ENCODE results near the gene CENPP.

The CENPP gene

GRCh38 chr9:92644278-92644677 lies 318.5 kb downstream of the CENPP start:
- no peak overlapping the region for H3K27ac ChIP-seq
- TF ChIP-seq CTCF (IDR thresholded peaks at IDR 0.05) = no peak
- no peaks in the 10 kb centered on the region for H3K9me3 ChIP-seq (ENCODE audit: control insufficient read depth, low read length)
- no peak overlapping the region for H2AFZ ChIP-seq
- H3K9ac ChIP-seq = no peak overlapping the region
- no peaks in the 10 kb centered on the region for H3K36me3 ChIP-seq (ENCODE audit: control insufficient read depth, insufficient read depth, low read length)
- no peaks in the 10 kb centered on the region for H3K27me3 ChIP-seq (ENCODE audit: control insufficient read depth, insufficient read depth, low read length)
- H3K79me2 ChIP-seq = peaks cover 6% of the 10 kb centered on the region
- H3K4me3 ChIP-seq (ENCODE audit: low read depth, low read length) = no peak overlapping the region
- H3K4me1 ChIP-seq = no peaks in the 10 kb centered on the region
- no peak overlapping the region for H3K4me2 ChIP-seq (ENCODE audit: low read length)

- no peak overlapping the region for H3K4me3 ChIP-seq (ENCODE audit: low read depth, low read length)
- no peaks in the 10 kb centered on the region for H3K4me1 ChIP-seq
- H3K27me3 ChIP-seq (ENCODE audit: control insufficient read depth, insufficient read depth, low read length) = no peaks in the 10 kb centered on the region
- no peak overlapping the region for H3K9ac ChIP-seq
- no peak overlapping the region for H2AFZ ChIP-seq
- peaks cover 6% of the 10 kb centered on the region for H3K79me2 ChIP-seq
- H3K4me2 ChIP-seq (ENCODE audit: low read length) = no peak overlapping the region
- no peak overlapping the region for H3K27ac ChIP-seq
- H3K36me3 ChIP-seq (ENCODE audit: control insufficient read depth, insufficient read depth, low read length) = no peaks in the 10 kb centered on the region
- no peaks in the 10 kb centered on the region for H3K9me3 ChIP-seq (ENCODE audit: control insufficient read depth, low read length)
- TF ChIP-seq CTCF (IDR thresholded peaks at IDR 0.05) = no peak
Observed at GRCh38 chr9:92645041-92645440, 319.3 kb downstream of the CENPP start.

- Histone ChIP-seq H3K9ac (no peak overlapping the region), H3K79me2 (peaks cover 5% of the 10 kb centered on the region), H3K9me3 (ENCODE audit: control insufficient read depth, low read length) (no peaks in the 10 kb centered on the region), H3K36me3 (ENCODE audit: control insufficient read depth, insufficient read depth, low read length) (no peaks in the 10 kb centered on the region), H3K27me3 (ENCODE audit: control insufficient read depth, insufficient read depth, low read length) (no peaks in the 10 kb centered on the region), H3K4me2 (ENCODE audit: low read length) (no peak overlapping the region), H3K4me1 (no peaks in the 10 kb centered on the region), H2AFZ (no peak overlapping the region), H3K27ac (no peak overlapping the region), H3K4me3 (ENCODE audit: low read depth, low read length) (no peak overlapping the region)
- no peak for TF ChIP-seq CTCF (IDR thresholded peaks at IDR 0.05)
Observed at GRCh38 chr9:92647671-92648473, 322.1 kb downstream of the CENPP start.

- no peak overlapping the region for H3K9ac ChIP-seq
- H3K27ac ChIP-seq = no peak overlapping the region
- H3K4me1 ChIP-seq = no peaks in the 10 kb centered on the region
- no peak overlapping the region for H3K4me3 ChIP-seq (ENCODE audit: low read depth, low read length)
- no peak overlapping the region for H3K4me2 ChIP-seq (ENCODE audit: low read length)
- TF ChIP-seq CTCF (IDR thresholded peaks at IDR 0.05) = no peak
- no peak overlapping the region for H2AFZ ChIP-seq
- H3K9me3 ChIP-seq (ENCODE audit: control insufficient read depth, low read length) = no peaks in the 10 kb centered on the region
- no peaks in the 10 kb centered on the region for H3K27me3 ChIP-seq (ENCODE audit: control insufficient read depth, insufficient read depth, low read length)
- no peaks in the 10 kb centered on the region for H3K36me3 ChIP-seq (ENCODE audit: control insufficient read depth, insufficient read depth, low read length)
- peaks cover 2% of the 10 kb centered on the region for H3K79me2 ChIP-seq
Observed at GRCh38 chr9:92648474-92648971, 322.8 kb downstream of the CENPP start.

- Histone ChIP-seq H3K4me2 (ENCODE audit: low read length) (no peak overlapping the region), H3K27me3 (ENCODE audit: control insufficient read depth, insufficient read depth, low read length) (no peaks in the 10 kb centered on the region), H3K4me1 (no peaks in the 10 kb centered on the region), H3K36me3 (ENCODE audit: control insufficient read depth, insufficient read depth, low read length) (no peaks in the 10 kb centered on the region), H3K4me3 (ENCODE audit: low read depth, low read length) (no peak overlapping the region), H3K79me2 (peaks cover 2% of the 10 kb centered on the region), H3K27ac (no peak overlapping the region), H2AFZ (no peak overlapping the region), H3K9ac (no peak overlapping the region), H3K9me3 (ENCODE audit: control insufficient read depth, low read length) (no peaks in the 10 kb centered on the region)
- no peak for TF ChIP-seq CTCF (IDR thresholded peaks at IDR 0.05)
Observed at GRCh38 chr9:92649007-92649406, 323.3 kb downstream of the CENPP start.
